ENCODE measurements around the gene ZNF805. TPM values are rescaled to one million over a fixed set of nuclear protein-coding genes. Genes with fewer than 3 reads are reported as not detected.
"Not testable (repeated sequence)": the region's sequence is repeated elsewhere in the genome, so short reads cannot be mapped to it uniquely, and the experiment has no call there.

ZNF805 gene
- 1 to 10 TPM; 3.8 to 7.6 (median 6.5) TPM for polyA plus RNA-seq (ENCODE audit: insufficient read depth in 1 of 5, insufficient read length in 5 of 5, low replicate concordance in 1 of 5)
- long read RNA-seq, donor 1, partial matches to known transcripts = 0 of 2 reads
- long read RNA-seq, donor 1, other reads (novel, unspliced or antisense) = 0 of 2 reads
- long read RNA-seq, donor 2 = 0 reads
- long read RNA-seq, donor 3 = 0 reads
- long read RNA-seq, donor 4 = 0 reads
- long read RNA-seq, donor 5 = 0 reads
- long read RNA-seq, donor 6, partial matches to known transcripts = 0 of 2 reads
- long read RNA-seq, donor 6, other reads (novel, unspliced or antisense) = 0 of 2 reads
- long read RNA-seq, donor 7, partial matches to known transcripts = 0 of 1 reads
- long read RNA-seq, donor 7, other reads (novel, unspliced or antisense) = 0 of 1 reads
- long read RNA-seq, donor 8 = 0 reads

- DNase-seq = peak; percentile 91 to 93
Observed at GRCh38 chr19:57240311-57241090, at the start of gene ZNF805. TSS of gene ZNF805 (plus strand) at chr19:57240632. CDS start at chr19:57240892, 260 bp downstream.

GRCh38 chr19:57191141-57192076 lies 49.0 kb upstream of the ZNF805 start, which contains the start of gene ZNF264:
TSS of gene ZNF264 (plus strand) at chr19:57191500. CDS start at chr19:57191914, 414 bp downstream.
- peak; percentile 85 to 86 for DNase-seq

- DNase-seq = no peak
Observed at GRCh38 chr19:57192077-57192420, 48.4 kb upstream of the ZNF805 start.

GRCh38 chr19:57192993-57193392 lies 47.4 kb upstream of the ZNF805 start:
- DNase-seq = no peak

GRCh38 chr19:57197874-57198273 lies 42.6 kb upstream of the ZNF805 start:
- DNase-seq = not testable (repeated sequence)

- no peak for DNase-seq
Observed at GRCh38 chr19:57202160-57202559, 38.3 kb upstream of the ZNF805 start.

- no peak for DNase-seq
Observed at GRCh38 chr19:57210381-57210780, 30.1 kb upstream of the ZNF805 start.

- no peak for DNase-seq
Observed at GRCh38 chr19:57212109-57212508, 28.3 kb upstream of the ZNF805 start.

GRCh38 chr19:57227502-57227901 lies 12.9 kb upstream of the ZNF805 start:
- no peak for DNase-seq

- DNase-seq = no peak
Observed at GRCh38 chr19:57231686-57232085, 8.7 kb upstream of the ZNF805 start.

- DNase-seq = no peak
Observed at GRCh38 chr19:57233207-57233606, 7.2 kb upstream of the ZNF805 start.

- no peak for DNase-seq
Observed at GRCh38 chr19:57239982-57240310, 486 bp upstream of the ZNF805 start.

GRCh38 chr19:57241176-57241575 lies 744 bp downstream of the ZNF805 start:
- DNase-seq = no peak

GRCh38 chr19:57242821-57243220 lies 2.4 kb downstream of the ZNF805 start:
- DNase-seq = no peak

GRCh38 chr19:57244513-57244912 lies 4.1 kb downstream of the ZNF805 start:
- DNase-seq = no peak

GRCh38 chr19:57245066-57245465 lies 4.6 kb downstream of the ZNF805 start:
- DNase-seq = no peak

- DNase-seq = no peak
Observed at GRCh38 chr19:57245959-57246358, 5.5 kb downstream of the ZNF805 start.

GRCh38 chr19:57248646-57249045 lies 8.2 kb downstream of the ZNF805 start:
- DNase-seq = no peak

GRCh38 chr19:57249329-57249728 lies 8.9 kb downstream of the ZNF805 start:
- no peak for DNase-seq

- DNase-seq = not testable (repeated sequence)
Observed at GRCh38 chr19:57253767-57254166, 13.3 kb downstream of the ZNF805 start.

GRCh38 chr19:57262044-57262443 lies 21.6 kb downstream of the ZNF805 start:
- DNase-seq = no peak

- no peak for DNase-seq
Observed at GRCh38 chr19:57263244-57263741, 22.9 kb downstream of the ZNF805 start.

Data from right lung (tissue), 10 donors.